K562 (cell line): ENCODE measurements around the gene SLC35G2. TPM values are rescaled to one million over a fixed set of nuclear protein-coding genes. Genes with fewer than 3 reads are reported as not detected.

Source experiments
- DIDO1 ChIP-seq: fragments of 450-650 bp; IDR thresholded peaks from 2 replicates; pipeline ENCODE4 v1.6.1; 2016; ENCODE audit warnings: low read depth, missing biosample characterization, missing genetic modification characterization
- FOS ChIP-seq: IDR thresholded peaks from 3 replicates; pipeline ENCODE4 v1.6.1; 2011; ENCODE audit not compliant: insufficient read length; ENCODE audit errors: extremely low read depth
- GTF2A2 ChIP-seq: IDR thresholded peaks from 2 replicates; pipeline ENCODE4 v1.6.1; 2016; ENCODE audit warnings: mild to moderate bottlenecking, missing genetic modification characterization, missing compliant biosample characterization
- HOXB6 ChIP-seq: fragments of 250-450 bp; sonication (Bioruptor Pico); IDR thresholded peaks from 2 replicates; pipeline ENCODE4 v1.5.1; 2022; ENCODE audit warnings: mild to moderate bottlenecking, borderline replicate concordance
- MEF2A ChIP-seq: IDR thresholded peaks from 2 replicates; pipeline ENCODE4 v1.6.1; 2011; ENCODE audit warnings: low read depth, mild to moderate bottlenecking, low read length, moderate library complexity; ENCODE audit not compliant: control insufficient read depth
- RBBP5 ChIP-seq: fragments of 200-600 bp; sonication (generic); IDR thresholded peaks from 2 replicates; pipeline ENCODE4 v1.6.1; 2012; ENCODE audit warnings: borderline replicate concordance, mild to moderate bottlenecking, low read length, control low read depth, inconsistent platforms; ENCODE audit not compliant: insufficient read depth, poor library complexity, severe bottlenecking
- SIN3A ChIP-seq, 2 experiments: fragments of 150-350 bp in 1 of 2; IDR thresholded peaks; 2 replicates each; pipeline ENCODE4 v1.6.1; 2011 to 2016; ENCODE audit warnings: borderline replicate concordance in 2 of 2, low read depth in 2 of 2, low read length in 2 of 2, mild to moderate bottlenecking in 2 of 2, moderate library complexity in 2 of 2; ENCODE audit not compliant: control insufficient read depth in 1 of 2
- SRSF3 ChIP-seq: fragments of 200-400 bp; formaldehyde crosslinking; IDR thresholded peaks from 2 replicates; pipeline ENCODE4 v1.6.1; 2016; ENCODE audit warnings: mild to moderate bottlenecking, low read length, moderate library complexity; ENCODE audit not compliant: insufficient read depth
- TCF7L2 ChIP-seq: fragments of 150-350 bp; IDR thresholded peaks from 2 replicates; pipeline ENCODE4 v1.6.1; 2016; ENCODE audit warnings: low read depth, mild to moderate bottlenecking, low read length, moderate library complexity
- YY1 ChIP-seq, 3 experiments: IDR thresholded peaks; 2 replicates each; pipeline ENCODE4 v1.6.1; 2011; ENCODE audit warnings: low read length in 2 of 3, mild to moderate bottlenecking in 2 of 3, moderate library complexity in 2 of 3, borderline replicate concordance in 1 of 3, control low read depth in 1 of 3, low read depth in 1 of 3; ENCODE audit not compliant: insufficient read depth in 3 of 3, insufficient replicate concordance in 2 of 3, control insufficient read depth in 1 of 3, insufficient read length in 1 of 3; ENCODE audit errors: extremely low read depth in 1 of 3
- polyA plus RNA-seq, 8 experiments: library from polyadenylated mRNA; depleted of rRNA in 4 of 8; stranded (reverse) in 5 of 8; unstranded in 3 of 8; fragments of >200 nt; fragmentation: Nextera tagmentation in 2 of 8; fragmentation: Illumina TruSeq in 1 of 8; extraction: Ambion mirVana in 2 of 8; extraction: Trizol in 1 of 8; gene quantifications; 2 replicates each; pipeline versions ENCODE4 v1.2.1 to v1.2.3, GENCODE V29; 2011 to 2014; ENCODE audit warnings: inconsistent platforms in 1 of 8, missing spikeins in 1 of 8
- total RNA-seq, 7 experiments: library from RNA; depleted of rRNA in 6 of 7; stranded (reverse); fragments of >200 nt in 6 of 7; fragmentation: Illumina TruSeq in 2 of 7; extraction: Trizol in 2 of 7; gene quantifications; 2 replicates each; pipeline versions ENCODE4 v1.2.1 to v1.2.3, GENCODE V29; 2011 to 2021; ENCODE audit warnings: low replicate concordance in 1 of 7
- TF ChIP-seq, protein P1 (sequence below), 2 experiments: IDR thresholded peaks in 1 of 2; conservative IDR thresholded peaks in 1 of 2; 2 replicates each; pipeline ENCODE4 v1.6.1; 2016; ENCODE audit warnings: low read depth in 2 of 2, mild to moderate bottlenecking in 1 of 2, missing compliant biosample characterization in 1 of 2, missing genetic modification characterization in 1 of 2, moderate library complexity in 1 of 2
- TF ChIP-seq, protein P2 (sequence below): fragments of 250-450 bp; sonication (Bioruptor Pico); IDR thresholded peaks from 2 replicates; pipeline ENCODE4 v1.4.0; 2020
- TF ChIP-seq, protein P3 (sequence below), 2 experiments: fragments of 450-650 bp in 1 of 2; sonication (generic) in 1 of 2; formaldehyde crosslinking in 1 of 2; IDR thresholded peaks in 1 of 2; conservative IDR thresholded peaks in 1 of 2; 2 replicates each; pipeline versions ENCODE4 v1.6.1 to v1.8.1; 2016 to 2023; ENCODE audit warnings: mild to moderate bottlenecking in 2 of 2, moderate library complexity in 2 of 2, inconsistent platforms in 1 of 2, missing genetic modification reagents in 1 of 2

Gene SLC35G2
- total and polyA plus RNA-seq, 9 of the 15 experiments (the other 6 are each of a cell fraction or from before 2014, with no cell fraction given) = 2.6 to 5.9 (median 3.2) TPM

DNA sequence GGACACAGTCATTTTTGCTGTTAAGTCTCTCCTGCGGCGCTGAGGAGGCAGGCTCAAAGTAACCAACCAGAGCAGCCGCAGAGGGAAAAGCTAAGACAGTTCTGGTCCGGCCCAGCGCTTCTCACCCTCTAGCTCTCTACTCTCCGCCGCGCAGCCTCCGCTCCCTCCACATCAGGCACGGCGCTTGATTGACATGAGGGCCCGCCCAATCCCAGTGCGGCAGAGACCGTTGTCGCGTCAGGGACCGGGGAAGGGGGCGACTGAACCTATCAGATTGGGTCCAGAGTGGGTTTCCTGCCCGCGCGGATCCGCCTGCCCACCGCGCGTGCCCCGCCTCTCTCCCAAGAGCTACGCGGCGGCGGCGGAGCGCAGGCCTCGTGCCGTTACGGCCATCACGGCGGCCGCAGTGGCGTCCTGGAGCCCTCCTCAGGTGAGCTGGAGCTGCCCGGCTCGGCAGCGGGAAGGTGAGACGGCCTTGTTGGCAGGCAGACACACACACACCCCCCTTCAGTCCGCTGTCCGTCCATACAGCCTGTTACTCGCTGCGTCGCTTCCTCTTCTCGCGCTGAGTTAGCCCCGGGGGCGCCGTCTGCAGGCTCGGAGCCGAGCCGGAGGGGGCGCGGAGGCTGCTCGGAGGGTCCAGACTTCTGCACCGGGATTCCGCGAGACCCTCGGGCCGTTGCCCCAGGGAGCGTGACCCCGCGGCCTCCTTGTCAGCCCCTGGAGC is 43.1 kb downstream of the SLC35G2 start, which contains the start of gene NCK1 (continued):
- TF ChIP-seq, protein P1, sequence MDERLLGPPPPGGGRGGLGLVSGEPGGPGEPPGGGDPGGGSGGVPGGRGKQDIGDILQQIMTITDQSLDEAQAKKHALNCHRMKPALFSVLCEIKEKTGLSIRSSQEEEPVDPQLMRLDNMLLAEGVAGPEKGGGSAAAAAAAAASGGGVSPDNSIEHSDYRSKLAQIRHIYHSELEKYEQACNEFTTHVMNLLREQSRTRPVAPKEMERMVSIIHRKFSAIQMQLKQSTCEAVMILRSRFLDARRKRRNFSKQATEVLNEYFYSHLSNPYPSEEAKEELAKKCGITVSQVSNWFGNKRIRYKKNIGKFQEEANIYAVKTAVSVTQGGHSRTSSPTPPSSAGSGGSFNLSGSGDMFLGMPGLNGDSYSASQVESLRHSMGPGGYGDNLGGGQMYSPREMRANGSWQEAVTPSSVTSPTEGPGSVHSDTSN (CRISPR knock-in tag; IDR thresholded peaks at IDR 0.05; ENCODE audit: low read depth) = peak; percentile 80
- TF ChIP-seq, protein P1 (tag; conservative IDR thresholded peaks at IDR 0.05; ENCODE audit: low read depth) = peak; percentile 94
- TF ChIP-seq, protein P2, sequence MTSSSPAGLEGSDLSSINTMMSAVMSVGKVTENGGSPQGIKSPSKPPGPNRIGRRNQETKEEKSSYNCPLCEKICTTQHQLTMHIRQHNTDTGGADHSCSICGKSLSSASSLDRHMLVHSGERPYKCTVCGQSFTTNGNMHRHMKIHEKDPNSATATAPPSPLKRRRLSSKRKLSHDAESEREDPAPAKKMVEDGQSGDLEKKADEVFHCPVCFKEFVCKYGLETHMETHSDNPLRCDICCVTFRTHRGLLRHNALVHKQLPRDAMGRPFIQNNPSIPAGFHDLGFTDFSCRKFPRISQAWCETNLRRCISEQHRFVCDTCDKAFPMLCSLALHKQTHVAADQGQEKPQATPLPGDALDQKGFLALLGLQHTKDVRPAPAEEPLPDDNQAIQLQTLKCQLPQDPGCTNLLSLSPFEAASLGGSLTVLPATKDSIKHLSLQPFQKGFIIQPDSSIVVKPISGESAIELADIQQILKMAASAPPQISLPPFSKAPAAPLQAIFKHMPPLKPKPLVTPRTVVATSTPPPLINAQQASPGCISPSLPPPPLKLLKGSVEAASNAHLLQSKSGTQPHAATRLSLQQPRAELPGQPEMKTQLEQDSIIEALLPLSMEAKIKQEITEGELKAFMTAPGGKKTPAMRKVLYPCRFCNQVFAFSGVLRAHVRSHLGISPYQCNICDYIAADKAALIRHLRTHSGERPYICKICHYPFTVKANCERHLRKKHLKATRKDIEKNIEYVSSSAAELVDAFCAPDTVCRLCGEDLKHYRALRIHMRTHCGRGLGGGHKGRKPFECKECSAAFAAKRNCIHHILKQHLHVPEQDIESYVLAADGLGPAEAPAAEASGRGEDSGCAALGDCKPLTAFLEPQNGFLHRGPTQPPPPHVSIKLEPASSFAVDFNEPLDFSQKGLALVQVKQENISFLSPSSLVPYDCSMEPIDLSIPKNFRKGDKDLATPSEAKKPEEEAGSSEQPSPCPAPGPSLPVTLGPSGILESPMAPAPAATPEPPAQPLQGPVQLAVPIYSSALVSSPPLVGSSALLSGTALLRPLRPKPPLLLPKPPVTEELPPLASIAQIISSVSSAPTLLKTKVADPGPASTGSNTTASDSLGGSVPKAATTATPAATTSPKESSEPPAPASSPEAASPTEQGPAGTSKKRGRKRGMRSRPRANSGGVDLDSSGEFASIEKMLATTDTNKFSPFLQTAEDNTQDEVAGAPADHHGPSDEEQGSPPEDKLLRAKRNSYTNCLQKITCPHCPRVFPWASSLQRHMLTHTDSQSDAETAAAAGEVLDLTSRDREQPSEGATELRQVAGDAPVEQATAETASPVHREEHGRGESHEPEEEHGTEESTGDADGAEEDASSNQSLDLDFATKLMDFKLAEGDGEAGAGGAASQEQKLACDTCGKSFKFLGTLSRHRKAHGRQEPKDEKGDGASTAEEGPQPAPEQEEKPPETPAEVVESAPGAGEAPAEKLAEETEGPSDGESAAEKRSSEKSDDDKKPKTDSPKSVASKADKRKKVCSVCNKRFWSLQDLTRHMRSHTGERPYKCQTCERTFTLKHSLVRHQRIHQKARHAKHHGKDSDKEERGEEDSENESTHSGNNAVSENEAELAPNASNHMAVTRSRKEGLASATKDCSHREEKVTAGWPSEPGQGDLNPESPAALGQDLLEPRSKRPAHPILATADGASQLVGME = no peak
- TF ChIP-seq DIDO1 (no peak), RBBP5 (peak; percentile 81), SRSF3 (0 out of 2 replicates have a peak, but pooled peaks have one; percentile 48), HOXB6 (CRISPR knock-in tag) (no peak), MEF2A (no peak), YY1 (IDR thresholded peaks at IDR 0.05; ENCODE audit: borderline replicate concordance in 1 of 3, control insufficient read depth in 1 of 3, extremely low read depth in 1 of 3, insufficient read depth in 3 of 3, insufficient read length in 1 of 3, insufficient replicate concordance in 2 of 3, low read depth in 1 of 3, low read length in 2 of 3) (peak in 2 of 3 experiments; percentile 47 to 77), GTF2A2 (tag) (no peak), FOS (peak; percentile 62), SIN3A (IDR thresholded peaks at IDR 0.05; ENCODE audit: borderline replicate concordance in 2 of 2, control insufficient read depth in 1 of 2, low read depth in 2 of 2, low read length in 2 of 2) (peak; percentile 15 to 71; a peak in 3 of 4 replicates), TCF7L2 (no peak)
- TF ChIP-seq, protein P3, sequence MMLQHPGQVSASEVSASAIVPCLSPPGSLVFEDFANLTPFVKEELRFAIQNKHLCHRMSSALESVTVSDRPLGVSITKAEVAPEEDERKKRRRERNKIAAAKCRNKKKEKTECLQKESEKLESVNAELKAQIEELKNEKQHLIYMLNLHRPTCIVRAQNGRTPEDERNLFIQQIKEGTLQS (IDR thresholded peaks at IDR 0.05) = no peak
- TF ChIP-seq, protein P3 (CRISPR knock-in tag; conservative IDR thresholded peaks at IDR 0.05) = no peak
